Measurements from ENCODE around the gene MYO1H.

Gene MYO1H

DNA sequence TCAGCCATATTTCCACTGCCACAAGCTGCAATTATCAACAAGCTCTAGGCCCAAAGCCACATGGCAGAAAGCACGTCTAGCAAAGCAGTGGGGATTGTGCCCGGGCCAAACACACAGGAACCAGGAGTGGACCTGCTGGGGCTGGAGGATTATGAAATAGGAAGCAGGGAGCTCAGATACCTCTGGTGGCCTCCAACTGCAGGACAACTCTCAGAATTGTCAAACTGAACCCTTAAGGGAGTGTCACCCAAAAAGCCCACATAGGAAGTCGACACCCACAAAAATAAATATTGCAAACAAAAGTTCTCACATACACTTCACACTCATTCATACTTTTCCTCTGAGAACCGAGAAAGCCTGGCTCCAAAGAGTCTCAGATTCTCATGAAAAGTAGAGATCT, 103.3 kb downstream of the MYO1H start:
- Histone ChIP-seq H3K9ac (ENCODE audit: low read length) (no peak overlapping the region), H3K4me2 (ENCODE audit: low read length) (no peak overlapping the region), H2AFZ (ENCODE audit: low read length) (no peak overlapping the region), H3K9me2 (ENCODE audit: low read depth, low read length) (no peaks in the 10 kb centered on the region), H3K4me1 (ENCODE audit: insufficient read depth, low read length, severe bottlenecking) (no peaks in the 10 kb centered on the region), H3K36me3 (ENCODE audit: insufficient read depth, low read length) (peaks cover 17% of the 10 kb centered on the region), H4K20me1 (ENCODE audit: insufficient read depth, low read length) (no peaks in the 10 kb centered on the region), H3K9me3 (ENCODE audit: low read length) (no peaks in the 10 kb centered on the region), H3K79me2 (ENCODE audit: insufficient read depth, low read length) (no peaks in the 10 kb centered on the region), H3K27ac (ENCODE audit: low read depth, low read length, poor library complexity, severe bottlenecking) (no peak overlapping the region), H3K27me3 (ENCODE audit: insufficient read depth, low read length) (no peaks in the 10 kb centered on the region), H3F3A (ENCODE audit: insufficient read depth, low read length) (no peaks in the 10 kb centered on the region), H3K4me3 (ENCODE audit: low read depth, low read length, poor library complexity, severe bottlenecking) (no peak overlapping the region)
- no peak for TF ChIP-seq EZH2 (IDR thresholded peaks at IDR 0.05; ENCODE audit: borderline replicate concordance, low read length)
- TF ChIP-seq, protein P1, sequence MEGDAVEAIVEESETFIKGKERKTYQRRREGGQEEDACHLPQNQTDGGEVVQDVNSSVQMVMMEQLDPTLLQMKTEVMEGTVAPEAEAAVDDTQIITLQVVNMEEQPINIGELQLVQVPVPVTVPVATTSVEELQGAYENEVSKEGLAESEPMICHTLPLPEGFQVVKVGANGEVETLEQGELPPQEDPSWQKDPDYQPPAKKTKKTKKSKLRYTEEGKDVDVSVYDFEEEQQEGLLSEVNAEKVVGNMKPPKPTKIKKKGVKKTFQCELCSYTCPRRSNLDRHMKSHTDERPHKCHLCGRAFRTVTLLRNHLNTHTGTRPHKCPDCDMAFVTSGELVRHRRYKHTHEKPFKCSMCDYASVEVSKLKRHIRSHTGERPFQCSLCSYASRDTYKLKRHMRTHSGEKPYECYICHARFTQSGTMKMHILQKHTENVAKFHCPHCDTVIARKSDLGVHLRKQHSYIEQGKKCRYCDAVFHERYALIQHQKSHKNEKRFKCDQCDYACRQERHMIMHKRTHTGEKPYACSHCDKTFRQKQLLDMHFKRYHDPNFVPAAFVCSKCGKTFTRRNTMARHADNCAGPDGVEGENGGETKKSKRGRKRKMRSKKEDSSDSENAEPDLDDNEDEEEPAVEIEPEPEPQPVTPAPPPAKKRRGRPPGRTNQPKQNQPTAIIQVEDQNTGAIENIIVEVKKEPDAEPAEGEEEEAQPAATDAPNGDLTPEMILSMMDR (IDR thresholded peaks at IDR 0.05; ENCODE audit: low read length): no peak

GRCh38 chr12:109451400-109451799, 103.7 kb downstream of the MYO1H start:
- no peaks in the 10 kb centered on the region for H3K79me2 ChIP-seq (ENCODE audit: insufficient read depth, low read length)
- no peak overlapping the region for H3K4me3 ChIP-seq (ENCODE audit: low read depth, low read length, poor library complexity, severe bottlenecking)
- no peaks in the 10 kb centered on the region for H3K9me3 ChIP-seq (ENCODE audit: low read length)
- no peak overlapping the region for H2AFZ ChIP-seq (ENCODE audit: low read length)
- no peaks in the 10 kb centered on the region for H3K9me2 ChIP-seq (ENCODE audit: low read depth, low read length)
- no peaks in the 10 kb centered on the region for H3K27me3 ChIP-seq (ENCODE audit: insufficient read depth, low read length)
- TF ChIP-seq, protein P1 (IDR thresholded peaks at IDR 0.05; ENCODE audit: low read length): no peak
- no peak for TF ChIP-seq EZH2 (IDR thresholded peaks at IDR 0.05; ENCODE audit: borderline replicate concordance, low read length)
- H3K4me2 ChIP-seq (ENCODE audit: low read length): no peak overlapping the region
- H3K9ac ChIP-seq (ENCODE audit: low read length): no peak overlapping the region
- H4K20me1 ChIP-seq (ENCODE audit: insufficient read depth, low read length): no peaks in the 10 kb centered on the region
- H3K4me1 ChIP-seq (ENCODE audit: insufficient read depth, low read length, severe bottlenecking): no peaks in the 10 kb centered on the region
- H3K27ac ChIP-seq (ENCODE audit: low read depth, low read length, poor library complexity, severe bottlenecking): no peak overlapping the region
- H3K36me3 ChIP-seq (ENCODE audit: insufficient read depth, low read length): peaks cover 18% of the 10 kb centered on the region
- H3F3A ChIP-seq (ENCODE audit: insufficient read depth, low read length): no peaks in the 10 kb centered on the region

- H3F3A ChIP-seq (ENCODE audit: insufficient read depth, low read length): no peaks in the 10 kb centered on the region
- no peaks in the 10 kb centered on the region for H3K9me3 ChIP-seq (ENCODE audit: low read length)
- no peak overlapping the region for H3K4me3 ChIP-seq (ENCODE audit: low read depth, low read length, poor library complexity, severe bottlenecking)
- H3K9me2 ChIP-seq (ENCODE audit: low read depth, low read length): no peaks in the 10 kb centered on the region
- no peaks in the 10 kb centered on the region for H3K27me3 ChIP-seq (ENCODE audit: insufficient read depth, low read length)
- H4K20me1 ChIP-seq (ENCODE audit: insufficient read depth, low read length): no peaks in the 10 kb centered on the region
- H3K4me2 ChIP-seq (ENCODE audit: low read length): no peak overlapping the region
- no peak overlapping the region for H3K9ac ChIP-seq (ENCODE audit: low read length)
- no peak overlapping the region for H3K27ac ChIP-seq (ENCODE audit: low read depth, low read length, poor library complexity, severe bottlenecking)
- no peaks in the 10 kb centered on the region for H3K4me1 ChIP-seq (ENCODE audit: insufficient read depth, low read length, severe bottlenecking)
- no peak overlapping the region for H2AFZ ChIP-seq (ENCODE audit: low read length)
- H3K36me3 ChIP-seq (ENCODE audit: insufficient read depth, low read length): peaks cover 27% of the 10 kb centered on the region
- TF ChIP-seq EZH2 (IDR thresholded peaks at IDR 0.05; ENCODE audit: borderline replicate concordance, low read length): no peak
- TF ChIP-seq, protein P1 (IDR thresholded peaks at IDR 0.05; ENCODE audit: low read length): no peak
- H3K79me2 ChIP-seq (ENCODE audit: insufficient read depth, low read length): no peaks in the 10 kb centered on the region
Observed at GRCh38 chr12:109452489-109452888, 104.8 kb downstream of the MYO1H start.
